Measurements from ENCODE around the gene THSD7A.

DNA sequence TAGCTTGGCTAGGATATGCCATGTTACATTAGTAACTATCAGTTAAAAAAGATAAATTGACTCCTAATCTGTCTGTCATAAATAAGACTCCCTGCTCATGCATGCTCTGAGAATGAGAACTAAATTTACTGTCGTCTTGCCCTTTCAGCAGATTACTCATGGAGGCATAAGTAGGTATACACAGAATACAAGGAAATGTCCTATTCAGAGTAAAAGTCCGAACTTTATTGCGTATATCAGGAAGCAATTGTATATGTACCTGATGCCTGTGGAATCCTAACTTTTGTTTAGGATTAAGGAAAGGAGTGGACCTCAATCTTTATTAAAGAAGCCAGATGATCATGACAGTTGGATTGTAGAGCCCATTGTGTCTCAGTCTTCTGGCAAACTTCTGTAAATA is 118.6 kb downstream of the THSD7A start:
- TF ChIP-seq, protein P1, sequence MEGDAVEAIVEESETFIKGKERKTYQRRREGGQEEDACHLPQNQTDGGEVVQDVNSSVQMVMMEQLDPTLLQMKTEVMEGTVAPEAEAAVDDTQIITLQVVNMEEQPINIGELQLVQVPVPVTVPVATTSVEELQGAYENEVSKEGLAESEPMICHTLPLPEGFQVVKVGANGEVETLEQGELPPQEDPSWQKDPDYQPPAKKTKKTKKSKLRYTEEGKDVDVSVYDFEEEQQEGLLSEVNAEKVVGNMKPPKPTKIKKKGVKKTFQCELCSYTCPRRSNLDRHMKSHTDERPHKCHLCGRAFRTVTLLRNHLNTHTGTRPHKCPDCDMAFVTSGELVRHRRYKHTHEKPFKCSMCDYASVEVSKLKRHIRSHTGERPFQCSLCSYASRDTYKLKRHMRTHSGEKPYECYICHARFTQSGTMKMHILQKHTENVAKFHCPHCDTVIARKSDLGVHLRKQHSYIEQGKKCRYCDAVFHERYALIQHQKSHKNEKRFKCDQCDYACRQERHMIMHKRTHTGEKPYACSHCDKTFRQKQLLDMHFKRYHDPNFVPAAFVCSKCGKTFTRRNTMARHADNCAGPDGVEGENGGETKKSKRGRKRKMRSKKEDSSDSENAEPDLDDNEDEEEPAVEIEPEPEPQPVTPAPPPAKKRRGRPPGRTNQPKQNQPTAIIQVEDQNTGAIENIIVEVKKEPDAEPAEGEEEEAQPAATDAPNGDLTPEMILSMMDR (IDR thresholded peaks at IDR 0.05; ENCODE audit: insufficient read depth, low read depth, low read length): no peak
- no peak for TF ChIP-seq EZH2 (IDR thresholded peaks at IDR 0.05; ENCODE audit: insufficient read depth, low read length)
